HL-60 (cell line): ENCODE results near the gene PEX5L.

Source experiments
- DNase-seq, 2 experiments: peaks; one replicate each; pipeline ENCODE4 v3.0.0-alpha.2; 2010 to 2020; ENCODE audit warnings: low read depth in 1 of 2, low spot score in 1 of 2
- H3K27ac ChIP-seq: fragments of 250-450 bp; sonication (Bioruptor Pico); replicated peaks from 2 replicates; pipeline ENCODE4 v1.5.1; 2020; ENCODE audit warnings: mild to moderate bottlenecking, moderate library complexity
- H3K27me3 ChIP-seq: fragments of 250-450 bp; sonication (Bioruptor Pico); 2 replicates; pipeline ENCODE4 v1.5.1; 2021; ENCODE audit warnings: mild to moderate bottlenecking, moderate library complexity; ENCODE audit not compliant: insufficient read depth, poor library complexity, severe bottlenecking
- H3K4me3 ChIP-seq: replicated peaks from 2 replicates; pipeline ENCODE4 v1.5.1; 2011; ENCODE audit warnings: mild to moderate bottlenecking, control low read depth, low read length; ENCODE audit not compliant: insufficient read depth
- GABPA ChIP-seq: IDR thresholded peaks from 2 replicates; pipeline ENCODE4 v1.6.1; 2012; ENCODE audit warnings: low read depth
- POLR2AphosphoS5 ChIP-seq: IDR thresholded peaks from 2 replicates; pipeline ENCODE4 v1.6.1; 2012; ENCODE audit warnings: low read depth
- SPI1 ChIP-seq: IDR thresholded peaks from 2 replicates; pipeline ENCODE4 v1.6.1; 2012; ENCODE audit warnings: low read depth, mild to moderate bottlenecking, borderline replicate concordance
- TF ChIP-seq, protein P1 (sequence below): IDR thresholded peaks from 2 replicates; pipeline ENCODE4 v1.6.1; 2012; ENCODE audit warnings: low read depth; ENCODE audit not compliant: insufficient replicate concordance
- TF ChIP-seq, protein P2 (sequence below): IDR thresholded peaks from one replicate; pipeline ENCODE4 v1.5.1; 2011; ENCODE audit warnings: low read length, control low read depth, inconsistent platforms; ENCODE audit not compliant: insufficient read depth

The PEX5L gene

DNA sequence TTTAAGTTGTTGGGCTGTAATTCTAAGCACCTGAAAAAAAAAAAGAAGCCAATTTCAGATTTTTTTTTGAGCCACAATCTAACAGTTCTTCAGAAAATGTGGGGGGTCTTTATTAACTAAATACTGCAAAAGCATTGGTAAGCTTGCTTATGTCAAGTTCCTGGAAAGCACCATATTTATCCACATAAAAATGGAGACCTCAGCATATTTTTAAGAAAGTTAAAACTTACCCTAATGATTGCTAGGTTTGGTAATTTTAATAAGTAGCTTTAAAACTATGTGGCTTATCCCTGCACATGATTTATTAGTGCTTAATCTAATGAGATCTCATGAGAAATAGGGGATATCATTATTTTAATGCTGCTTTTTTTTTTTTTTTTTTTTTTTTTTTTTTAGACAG is 227.1 kb downstream of the PEX5L start:
- no peak overlapping the region for H3K4me3 ChIP-seq
- no peak overlapping the region for H3K27ac ChIP-seq
- DNase-seq, result no peak
- TF ChIP-seq GABPA, result no peak
- no peaks in the 10 kb centered on the region for H3K27me3 ChIP-seq

DNA sequence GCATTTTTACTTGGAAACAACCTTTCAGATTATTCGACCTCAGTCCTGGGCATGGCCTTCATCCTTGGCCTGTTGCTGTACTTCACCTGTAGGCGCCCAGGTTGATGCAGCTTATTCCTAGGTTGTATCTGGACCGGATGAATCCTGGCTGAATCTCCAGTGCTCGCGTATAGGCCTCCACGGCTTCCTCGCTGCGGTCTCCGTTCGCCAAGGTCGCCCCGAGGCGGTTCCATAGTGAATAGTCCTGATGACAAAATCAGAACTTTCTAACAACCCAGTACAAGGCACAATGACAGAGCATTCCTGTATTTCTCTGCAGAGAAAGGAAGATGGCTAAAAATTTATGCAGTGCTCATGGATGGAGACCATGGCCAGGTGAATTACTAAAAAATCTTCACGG is 229.1 kb downstream of the PEX5L start:
- H3K4me3 ChIP-seq, result no peak overlapping the region
- H3K27ac ChIP-seq, result no peak overlapping the region
- TF ChIP-seq SPI1, result no peak
- TF ChIP-seq, protein P1, sequence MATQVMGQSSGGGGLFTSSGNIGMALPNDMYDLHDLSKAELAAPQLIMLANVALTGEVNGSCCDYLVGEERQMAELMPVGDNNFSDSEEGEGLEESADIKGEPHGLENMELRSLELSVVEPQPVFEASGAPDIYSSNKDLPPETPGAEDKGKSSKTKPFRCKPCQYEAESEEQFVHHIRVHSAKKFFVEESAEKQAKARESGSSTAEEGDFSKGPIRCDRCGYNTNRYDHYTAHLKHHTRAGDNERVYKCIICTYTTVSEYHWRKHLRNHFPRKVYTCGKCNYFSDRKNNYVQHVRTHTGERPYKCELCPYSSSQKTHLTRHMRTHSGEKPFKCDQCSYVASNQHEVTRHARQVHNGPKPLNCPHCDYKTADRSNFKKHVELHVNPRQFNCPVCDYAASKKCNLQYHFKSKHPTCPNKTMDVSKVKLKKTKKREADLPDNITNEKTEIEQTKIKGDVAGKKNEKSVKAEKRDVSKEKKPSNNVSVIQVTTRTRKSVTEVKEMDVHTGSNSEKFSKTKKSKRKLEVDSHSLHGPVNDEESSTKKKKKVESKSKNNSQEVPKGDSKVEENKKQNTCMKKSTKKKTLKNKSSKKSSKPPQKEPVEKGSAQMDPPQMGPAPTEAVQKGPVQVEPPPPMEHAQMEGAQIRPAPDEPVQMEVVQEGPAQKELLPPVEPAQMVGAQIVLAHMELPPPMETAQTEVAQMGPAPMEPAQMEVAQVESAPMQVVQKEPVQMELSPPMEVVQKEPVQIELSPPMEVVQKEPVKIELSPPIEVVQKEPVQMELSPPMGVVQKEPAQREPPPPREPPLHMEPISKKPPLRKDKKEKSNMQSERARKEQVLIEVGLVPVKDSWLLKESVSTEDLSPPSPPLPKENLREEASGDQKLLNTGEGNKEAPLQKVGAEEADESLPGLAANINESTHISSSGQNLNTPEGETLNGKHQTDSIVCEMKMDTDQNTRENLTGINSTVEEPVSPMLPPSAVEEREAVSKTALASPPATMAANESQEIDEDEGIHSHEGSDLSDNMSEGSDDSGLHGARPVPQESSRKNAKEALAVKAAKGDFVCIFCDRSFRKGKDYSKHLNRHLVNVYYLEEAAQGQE, result no peak
- TF ChIP-seq POLR2AphosphoS5, result no peak
- TF ChIP-seq GABPA, result no peak
- TF ChIP-seq, protein P2, sequence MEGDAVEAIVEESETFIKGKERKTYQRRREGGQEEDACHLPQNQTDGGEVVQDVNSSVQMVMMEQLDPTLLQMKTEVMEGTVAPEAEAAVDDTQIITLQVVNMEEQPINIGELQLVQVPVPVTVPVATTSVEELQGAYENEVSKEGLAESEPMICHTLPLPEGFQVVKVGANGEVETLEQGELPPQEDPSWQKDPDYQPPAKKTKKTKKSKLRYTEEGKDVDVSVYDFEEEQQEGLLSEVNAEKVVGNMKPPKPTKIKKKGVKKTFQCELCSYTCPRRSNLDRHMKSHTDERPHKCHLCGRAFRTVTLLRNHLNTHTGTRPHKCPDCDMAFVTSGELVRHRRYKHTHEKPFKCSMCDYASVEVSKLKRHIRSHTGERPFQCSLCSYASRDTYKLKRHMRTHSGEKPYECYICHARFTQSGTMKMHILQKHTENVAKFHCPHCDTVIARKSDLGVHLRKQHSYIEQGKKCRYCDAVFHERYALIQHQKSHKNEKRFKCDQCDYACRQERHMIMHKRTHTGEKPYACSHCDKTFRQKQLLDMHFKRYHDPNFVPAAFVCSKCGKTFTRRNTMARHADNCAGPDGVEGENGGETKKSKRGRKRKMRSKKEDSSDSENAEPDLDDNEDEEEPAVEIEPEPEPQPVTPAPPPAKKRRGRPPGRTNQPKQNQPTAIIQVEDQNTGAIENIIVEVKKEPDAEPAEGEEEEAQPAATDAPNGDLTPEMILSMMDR, result no peak
- DNase-seq, result no peak
- no peaks in the 10 kb centered on the region for H3K27me3 ChIP-seq

DNA sequence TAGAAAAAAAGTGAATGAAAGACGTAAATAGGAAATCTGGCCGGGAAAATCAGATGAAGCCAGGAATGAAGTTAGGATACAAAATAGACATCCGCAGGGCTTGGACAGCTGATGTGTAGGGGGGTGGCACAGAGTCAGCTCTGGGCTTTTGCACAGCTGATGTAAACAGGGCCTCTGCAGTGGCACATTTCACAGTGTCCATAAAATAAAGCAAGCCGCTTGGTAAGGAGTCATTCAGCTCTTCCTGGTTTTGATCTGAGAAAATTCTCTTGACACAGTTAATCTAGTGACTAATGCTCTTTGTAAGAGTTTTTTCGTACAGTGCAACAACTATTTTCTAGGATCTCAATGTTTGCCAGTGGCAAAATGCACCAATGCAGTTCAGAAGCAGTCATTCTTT is 230.6 kb downstream of the PEX5L start:
- no peak overlapping the region for H3K27ac ChIP-seq
- no peak for DNase-seq
- H3K27me3 ChIP-seq, result no peaks in the 10 kb centered on the region
- TF ChIP-seq, protein P1, result no peak
- TF ChIP-seq GABPA (no peak), SPI1 (no peak), POLR2AphosphoS5 (no peak)
- TF ChIP-seq, protein P2, result no peak
- H3K4me3 ChIP-seq, result no peak overlapping the region

DNA sequence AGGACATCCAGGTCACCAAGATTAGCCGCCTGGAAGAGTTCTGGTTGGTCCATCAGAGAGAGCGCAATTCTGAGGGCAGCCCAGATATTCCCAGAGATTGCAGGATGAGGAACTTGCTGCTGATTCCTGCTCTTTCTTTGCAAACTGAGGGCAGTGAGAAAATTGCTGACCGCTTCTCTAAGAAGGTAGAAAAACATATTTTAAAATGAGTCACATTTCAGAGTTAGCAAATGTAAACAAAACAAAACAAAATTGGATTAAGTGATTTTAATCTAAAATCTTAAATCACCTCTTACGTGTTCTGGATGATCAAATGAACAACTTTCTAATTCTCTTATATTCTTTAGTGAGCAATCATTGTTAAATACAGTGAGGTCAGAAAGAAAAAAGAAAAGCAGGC is 234.9 kb downstream of the PEX5L start:
- TF ChIP-seq, protein P2, result no peak
- TF ChIP-seq GABPA (no peak), SPI1 (no peak), POLR2AphosphoS5 (no peak)
- TF ChIP-seq, protein P1, result no peak
- Histone ChIP-seq H3K27ac (no peak overlapping the region), H3K27me3 (no peaks in the 10 kb centered on the region), H3K4me3 (no peak overlapping the region)
- no peak for DNase-seq
